Measurements from ENCODE around the gene CCR7.

GRCh38 chr17:40517286-40517662 is 48.0 kb downstream of the CCR7 start:
- TF ChIP-seq YY1 (IDR thresholded peaks at IDR 0.05; ENCODE audit: low read depth): no peak
- no peak for TF ChIP-seq SIN3A (IDR thresholded peaks at IDR 0.05; ENCODE audit: borderline replicate concordance, low read depth, low read length)
- TF ChIP-seq CTCF (IDR thresholded peaks at IDR 0.05): no peak

Data from SK-N-SH (cell line).